Neutrophil (primary cell): ENCODE measurements around the gene MRPL18.

ENCODE experiments used
- H3K27ac ChIP-seq: fragments of 200-600 bp; sonication (generic); 2 replicates; pipeline ENCODE4 v1.5.1; 2016; ENCODE audit warnings: mild to moderate bottlenecking, moderate library complexity
- H3K27me3 ChIP-seq: fragments of 200-600 bp; sonication (generic); 2 replicates; pipeline ENCODE4 v1.6.0; 2016; ENCODE audit warnings: mild to moderate bottlenecking
- H3K36me3 ChIP-seq: fragments of 200-600 bp; sonication (generic); 2 replicates; pipeline ENCODE4 v1.5.1; 2017
- H3K4me1 ChIP-seq, 2 experiments: fragments of 200-600 bp in 1 of 2; sonication (generic) in 1 of 2; 1 replicate in 1 of 2; 2 replicates in 1 of 2; pipeline versions ENCODE4 v1.5.1 to v1.6.1; 2013 to 2016; ENCODE audit warnings: low read depth in 1 of 2, low read length in 1 of 2, mild to moderate bottlenecking in 1 of 2, moderate library complexity in 1 of 2; ENCODE audit not compliant: control insufficient read depth in 1 of 2, insufficient read depth in 1 of 2
- H3K4me3 ChIP-seq, 2 experiments: fragments of 200-600 bp in 1 of 2; sonication (generic) in 1 of 2; 1 replicate in 1 of 2; 2 replicates in 1 of 2; pipeline ENCODE4 v1.5.1; 2013 to 2016; ENCODE audit warnings: low read depth in 1 of 2, low read length in 1 of 2, mild to moderate bottlenecking in 1 of 2, moderate library complexity in 1 of 2
- H3K9me3 ChIP-seq: fragments of 200-600 bp; sonication (generic); 2 replicates; pipeline ENCODE4 v1.5.1; 2016
- CTCF ChIP-seq: fragments of 200-600 bp; sonication (generic); IDR thresholded peaks from 2 replicates; pipeline ENCODE4 v1.5.1; 2016; ENCODE audit warnings: antibody characterized with exemption

Gene MRPL18

GRCh38 chr6:159797554-159797953, 7.3 kb downstream of the MRPL18 start:
- no peaks in the 10 kb centered on the region for H3K9me3 ChIP-seq
- H3K27ac ChIP-seq: no peak overlapping the region
- H3K4me3 ChIP-seq: no peak overlapping the region
- H3K27me3 ChIP-seq: no peaks in the 10 kb centered on the region
- H3K36me3 ChIP-seq: peaks cover 46% of the 10 kb centered on the region
- no peak for TF ChIP-seq CTCF
- peaks cover 5 to 10% of the 10 kb centered on the region in 2 experiments for H3K4me1 ChIP-seq

- Histone ChIP-seq H3K4me3 (no peak within 1 kb of the TSS), H3K27ac (no peak within 1 kb of the TSS), H3K27me3 (no peaks in the 10 kb centered on the region), H3K9me3 (no peaks in the 10 kb centered on the region), H3K4me1 (peaks cover 9 to 14% of the 10 kb centered on the region in 2 experiments), H3K36me3 (peaks cover 36% of the 10 kb centered on the region)
- TF ChIP-seq CTCF: no peak
These were observed 10.0 kb downstream of the MRPL18 start, which contains the start of gene PNLDC1 for GRCh38 chr6:159800141-159800865. Gene PNLDC1, plus strand, starts transcription at chr6:159800276. Its CDS starts 32 bp downstream, at chr6:159800308.

DNA sequence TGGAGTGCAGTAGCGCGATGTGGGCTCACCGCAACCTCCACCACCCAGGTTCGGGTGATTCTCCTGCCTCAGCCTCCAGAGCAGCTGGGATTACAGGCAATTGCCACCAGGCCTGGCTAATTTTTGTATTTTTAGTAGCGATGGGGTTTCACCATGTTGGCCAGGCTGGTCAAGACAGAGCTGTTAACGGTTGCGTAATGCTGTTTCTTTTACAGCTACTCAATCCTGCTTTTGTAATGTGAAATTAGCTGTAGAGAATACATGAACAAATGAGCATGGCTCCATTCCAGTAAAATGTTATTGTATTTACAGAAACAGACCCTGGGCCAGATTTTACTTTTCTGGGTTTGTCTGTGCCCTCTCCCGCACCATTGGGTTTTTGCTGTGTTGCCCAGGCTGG, 11.7 kb downstream of the MRPL18 start:
- no peaks in the 10 kb centered on the region for H3K9me3 ChIP-seq
- peaks cover 22 to 27% of the 10 kb centered on the region in 2 experiments for H3K4me1 ChIP-seq
- TF ChIP-seq CTCF: no peak
- H3K27me3 ChIP-seq: no peaks in the 10 kb centered on the region
- peaks cover 29% of the 10 kb centered on the region for H3K36me3 ChIP-seq
- peak overlapping the region; percentile 61 for H3K27ac ChIP-seq
- H3K4me3 ChIP-seq: no peak overlapping the region

DNA sequence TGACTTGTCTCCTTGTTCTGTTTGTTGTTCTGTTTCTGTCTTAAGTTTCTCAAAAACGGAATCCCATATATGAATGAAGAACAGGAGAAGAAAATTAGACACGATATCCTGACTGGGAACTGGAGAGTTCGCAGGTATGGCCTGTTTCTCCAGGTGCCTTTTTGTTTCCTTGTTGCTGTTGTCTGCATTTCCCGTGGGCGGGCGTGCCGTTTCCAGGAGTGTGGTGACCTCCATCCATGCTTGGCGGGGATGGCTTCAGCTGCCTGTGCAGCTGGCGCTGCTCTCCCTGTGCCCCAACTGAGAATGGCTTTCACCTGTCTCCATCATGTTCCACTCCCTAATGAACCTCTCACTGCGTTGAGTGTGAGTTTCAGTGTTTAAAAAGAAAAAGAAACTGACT, 14.2 kb downstream of the MRPL18 start:
- no peak overlapping the region for H3K27ac ChIP-seq
- peaks cover 5% of the 10 kb centered on the region for H3K36me3 ChIP-seq
- no peaks in the 10 kb centered on the region for H3K9me3 ChIP-seq
- H3K27me3 ChIP-seq: no peaks in the 10 kb centered on the region
- H3K4me1 ChIP-seq: peaks cover 22 to 27% of the 10 kb centered on the region in 2 experiments
- TF ChIP-seq CTCF: no peak
- no peak overlapping the region for H3K4me3 ChIP-seq

- TF ChIP-seq CTCF: no peak
- no peaks in the 10 kb centered on the region for H3K36me3 ChIP-seq
- H3K4me3 ChIP-seq: no peak overlapping the region
- H3K27me3 ChIP-seq: no peaks in the 10 kb centered on the region
- peak overlapping the region; percentile 26 for H3K27ac ChIP-seq
- peaks cover 22 to 27% of the 10 kb centered on the region in 2 experiments for H3K4me1 ChIP-seq
- no peaks in the 10 kb centered on the region for H3K9me3 ChIP-seq
These were observed 15.3 kb downstream of the MRPL18 start for GRCh38 chr6:159805440-159806020.
